AG09319 (cell line): ENCODE measurements around the gene DUSP8.

Experiments
- DNase-seq: peaks from one replicate; pipeline ENCODE4 v3.0.0-alpha.2; 2010; ENCODE audit warnings: low read depth; ENCODE audit errors: extremely low read depth
- CTCF ChIP-seq: IDR thresholded peaks from 2 replicates; pipeline ENCODE4 v1.5.1; 2011; ENCODE audit warnings: low read depth, mild to moderate bottlenecking, inconsistent platforms, low read length, moderate library complexity

The DUSP8 gene

DNA sequence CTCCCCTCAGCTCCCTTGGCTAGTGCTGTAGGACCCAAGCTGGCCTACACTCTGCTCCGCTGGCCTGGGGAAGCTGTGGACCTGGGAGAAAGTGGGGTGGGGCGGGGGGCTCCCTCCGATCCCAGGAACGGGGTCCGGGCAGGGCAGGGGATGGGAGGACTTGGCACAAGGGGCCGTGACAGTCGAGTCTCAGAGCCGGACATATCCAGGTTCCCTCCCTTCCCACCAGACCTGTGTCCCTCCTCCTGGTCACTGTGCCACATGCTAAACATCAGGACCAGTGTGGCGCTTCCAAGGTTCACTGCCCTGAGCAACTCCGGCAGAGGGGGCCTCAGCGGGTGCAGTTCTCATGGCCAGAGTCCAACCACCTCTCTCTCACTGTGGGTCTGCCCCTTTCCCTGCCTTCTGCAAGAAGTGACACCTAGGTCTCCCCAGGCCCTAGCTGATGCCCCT lies 2.0 kb downstream of the DUSP8 start:
- no peak for TF ChIP-seq CTCF
- no peak for DNase-seq

DNA sequence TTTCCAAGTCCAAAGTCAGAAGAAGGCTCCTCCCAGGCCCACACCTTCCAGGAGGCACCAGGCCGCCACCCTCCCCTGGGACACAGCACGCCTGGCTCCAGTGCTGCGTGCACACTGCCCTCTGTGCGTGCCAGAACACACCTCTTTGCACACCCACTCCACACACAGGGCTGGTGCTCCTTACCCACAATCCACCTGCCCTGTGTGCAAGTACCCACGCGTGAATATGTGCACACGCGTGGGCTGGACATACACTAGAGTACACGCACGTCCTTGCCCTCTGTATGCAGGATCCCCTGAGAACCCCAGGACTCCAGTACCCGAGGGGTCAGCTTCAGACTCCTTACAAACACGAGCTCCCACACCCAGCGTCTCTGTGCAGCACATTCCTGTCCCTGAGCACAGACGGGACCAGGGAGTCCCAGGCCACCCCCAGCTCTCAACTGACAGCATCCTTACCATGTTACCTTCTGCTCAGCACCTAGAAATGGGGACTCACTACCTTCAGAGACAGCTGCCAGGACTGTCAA lies 2.8 kb downstream of the DUSP8 start:
- no peak for TF ChIP-seq CTCF
- DNase-seq, result no peak

GRCh38 chr11:1568441-1568911 lies 3.6 kb downstream of the DUSP8 start:
- TF ChIP-seq CTCF, result no peak
- no peak for DNase-seq

DNA sequence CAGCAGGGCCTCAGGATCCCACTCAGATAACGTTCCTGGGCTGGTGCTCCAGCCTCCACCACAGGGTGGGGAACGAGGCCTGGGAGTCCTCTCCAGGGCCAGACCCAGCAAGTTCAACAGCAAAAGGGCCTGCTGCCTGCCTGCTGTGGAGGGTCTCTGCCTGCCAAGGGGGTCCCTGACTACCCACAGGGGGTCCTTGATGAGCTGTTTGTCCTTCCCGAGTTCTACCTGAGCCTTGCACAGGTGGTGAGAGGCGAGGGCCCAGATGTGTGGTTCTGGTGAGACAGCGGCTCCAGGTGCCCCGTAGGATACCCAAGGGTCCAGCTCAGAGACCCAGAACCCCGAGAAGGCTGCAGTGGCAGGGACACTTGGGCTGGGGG lies 4.4 kb downstream of the DUSP8 start:
- no peak for DNase-seq
- no peak for TF ChIP-seq CTCF

- no peak for DNase-seq
- TF ChIP-seq CTCF, result no peak
These were observed 4.9 kb downstream of the DUSP8 start for GRCh38 chr11:1567052-1567720.

DNA sequence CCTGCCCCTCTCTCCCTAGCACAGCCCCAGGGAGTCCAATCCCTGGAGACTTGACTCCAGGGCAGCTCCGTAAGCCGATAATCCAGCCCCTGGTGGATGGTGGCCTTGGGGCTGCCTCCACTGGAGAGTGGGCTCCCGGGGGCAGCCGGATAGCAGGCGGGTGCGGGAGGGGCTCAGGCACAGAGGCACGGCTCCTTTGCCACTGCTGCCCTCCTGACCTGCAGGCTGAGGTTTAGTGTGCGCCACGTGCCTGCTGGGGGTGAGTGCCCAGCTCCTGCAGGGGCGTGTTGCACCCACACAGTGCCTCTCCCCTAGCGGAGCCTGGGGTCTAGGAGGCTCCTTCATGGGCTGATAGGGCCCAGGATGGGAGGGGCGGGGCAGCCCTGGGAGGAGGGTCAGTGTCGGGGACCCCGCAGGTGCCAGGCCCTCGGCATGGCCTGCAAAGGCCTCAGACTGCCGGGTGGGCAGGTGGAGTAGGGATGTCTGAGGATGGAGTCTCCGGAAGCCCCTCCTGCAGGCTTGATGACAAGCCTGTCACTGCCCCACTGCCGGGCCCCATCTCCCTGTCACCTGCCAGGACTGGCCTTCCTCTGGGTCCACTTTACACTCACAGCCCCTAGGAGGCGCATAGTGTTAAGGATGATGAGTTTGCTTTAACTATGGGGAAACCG lies 5.6 kb downstream of the DUSP8 start:
- no peak for DNase-seq
- no peak for TF ChIP-seq CTCF

- DNase-seq, result no peak
- TF ChIP-seq CTCF, result no peak
These were observed 6.2 kb downstream of the DUSP8 start for GRCh38 chr11:1565904-1566247.
